Retinal pigment epithelial cell (primary cell): ENCODE measurements around the gene FNDC3B.

ENCODE experiments used
- DNase-seq: peaks from one replicate; pipeline ENCODE4 v3.0.0-alpha.2; 2010; ENCODE audit warnings: low read depth
- H3K4me3 ChIP-seq: 2 replicates; pipeline ENCODE4 v1.5.1; 2011; ENCODE audit warnings: mild to moderate bottlenecking, low read length, control low read depth, moderate library complexity
- CTCF ChIP-seq: conservative IDR thresholded peaks from 2 replicates; pipeline ENCODE4 v1.5.1; 2011; ENCODE audit warnings: low read depth, low read length, control low read depth, inconsistent platforms

Gene FNDC3B

GRCh38 chr3:172101107-172101506 lies 61.7 kb downstream of the FNDC3B start:
- no peak for TF ChIP-seq CTCF
- no peak for DNase-seq
- H3K4me3 ChIP-seq: no peak overlapping the region

GRCh38 chr3:172102123-172102882 lies 62.9 kb downstream of the FNDC3B start:
- DNase-seq: no peak
- no peak for TF ChIP-seq CTCF
- no peak overlapping the region for H3K4me3 ChIP-seq

- TF ChIP-seq CTCF: no peak
- DNase-seq: no peak
- H3K4me3 ChIP-seq: no peak overlapping the region
Observed at GRCh38 chr3:172102883-172103310, 63.5 kb downstream of the FNDC3B start.

GRCh38 chr3:172103724-172104123 lies 64.3 kb downstream of the FNDC3B start:
- TF ChIP-seq CTCF: no peak
- peak; percentile 97 for DNase-seq
- no peak overlapping the region for H3K4me3 ChIP-seq

- H3K4me3 ChIP-seq: no peak overlapping the region
- TF ChIP-seq CTCF: no peak
- peak; percentile 62 for DNase-seq
Observed at GRCh38 chr3:172104471-172105072, 65.2 kb downstream of the FNDC3B start.

- no peak for DNase-seq
- no peak overlapping the region for H3K4me3 ChIP-seq
- no peak for TF ChIP-seq CTCF
Observed at GRCh38 chr3:172106037-172106954, 66.9 kb downstream of the FNDC3B start.
